Omental fat pad (tissue), 4 donors: ENCODE measurements around the gene DCC. TPM values are rescaled to one million over a fixed set of nuclear protein-coding genes. Genes with fewer than 3 reads are reported as not detected.

Experiments
- ATAC-seq: fragments of 150-250 bp; one replicate; pipeline ENCODE4 v1.9.1; 2016; ENCODE audit warnings: mild to moderate bottlenecking, moderate library complexity; ENCODE audit not compliant: low FRiP score
- DNase-seq: peaks from one replicate; pipeline ENCODE4 v3.0.0-alpha.2; 2019; ENCODE audit warnings: low spot score
- CTCF ChIP-seq, 3 donors: fragments of 450-650 bp; IDR thresholded peaks; one replicate each; pipeline ENCODE4 v1.5.1; 2016 to 2017; ENCODE audit warnings: antibody characterized with exemption in 3 of 3, mild to moderate bottlenecking in 3 of 3, moderate library complexity in 2 of 3
- total RNA-seq, 4 donors: library from RNA; depleted of rRNA; stranded (reverse); fragments of >200 nt; gene quantifications; one replicate each; pipeline ENCODE4 v1.1.0, GENCODE V29; 2016

DCC gene
- total RNA-seq, 4 donors from 2014 or later: 0.12 to 0.63 TPM; not detected in 2

DNA sequence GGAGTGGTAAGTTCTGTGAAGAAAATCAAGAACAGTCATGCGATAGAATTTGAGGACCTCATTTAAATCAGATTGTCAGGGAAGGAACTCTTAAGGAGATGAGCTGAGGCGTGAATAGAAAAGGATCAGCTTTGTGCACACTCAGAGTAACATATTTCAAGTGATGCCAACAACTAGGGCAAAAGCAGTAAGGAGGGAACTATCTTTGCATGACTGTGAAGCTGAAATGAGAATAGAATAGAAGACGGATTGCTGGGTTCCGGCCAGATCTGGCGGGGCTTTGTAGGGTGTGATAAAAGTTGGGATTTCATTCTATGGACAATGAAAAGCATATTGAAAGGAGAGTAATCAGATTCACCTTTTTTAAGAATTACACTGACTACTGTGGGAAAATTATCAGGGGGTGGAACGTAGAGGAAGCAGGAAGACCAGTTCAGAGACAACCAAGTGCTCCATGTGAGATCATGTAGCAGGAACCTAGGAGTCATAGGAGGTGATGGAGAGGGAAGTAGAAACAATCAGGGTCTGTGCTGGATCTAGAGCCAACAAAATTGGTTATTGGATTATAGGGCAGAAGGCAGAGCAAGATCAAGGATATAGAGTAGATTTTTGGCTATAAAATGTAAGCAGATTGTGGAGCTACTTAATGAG is 884.3 kb downstream of the DCC start:
- DNase-seq: no peak
- no peak for TF ChIP-seq CTCF (IDR thresholded peaks at IDR 0.05)

GRCh38 chr18:53225567-53226325 is 885.7 kb downstream of the DCC start:
- no peak for TF ChIP-seq CTCF (IDR thresholded peaks at IDR 0.05)
- ATAC-seq (no peak), DNase-seq (no peak)

More for the DNA sequence above, 884.3 kb downstream of the DCC start:
- ATAC-seq: no peak

DNA sequence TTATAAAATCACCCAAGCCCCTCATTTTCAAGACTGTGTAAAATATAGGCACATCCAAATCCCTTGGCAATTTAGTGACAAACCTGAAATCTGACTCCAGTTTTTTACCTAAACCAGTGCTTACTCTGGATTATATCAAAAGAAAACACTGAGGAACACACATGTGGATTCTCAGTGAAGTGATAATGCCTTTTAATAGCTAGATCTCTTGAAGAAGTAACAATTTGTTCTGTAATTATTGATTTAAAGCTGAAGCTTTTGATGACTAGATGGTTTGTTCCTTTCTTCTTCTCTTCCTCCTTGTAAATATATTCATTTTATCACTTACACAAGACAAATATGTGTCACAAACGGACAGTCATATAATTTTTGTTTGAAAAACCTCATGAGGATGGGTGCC is 894.6 kb downstream of the DCC start:
- ATAC-seq (no peak), DNase-seq (no peak)
- TF ChIP-seq CTCF (IDR thresholded peaks at IDR 0.05): no peak

GRCh38 chr18:53241161-53241560 is 901.2 kb downstream of the DCC start:
- TF ChIP-seq CTCF (IDR thresholded peaks at IDR 0.05): no peak
- ATAC-seq: no peak
- DNase-seq: no peak

GRCh38 chr18:53253789-53254188 is 913.8 kb downstream of the DCC start:
- ATAC-seq (no peak), DNase-seq (no peak)
- TF ChIP-seq CTCF (IDR thresholded peaks at IDR 0.05): no peak

DNA sequence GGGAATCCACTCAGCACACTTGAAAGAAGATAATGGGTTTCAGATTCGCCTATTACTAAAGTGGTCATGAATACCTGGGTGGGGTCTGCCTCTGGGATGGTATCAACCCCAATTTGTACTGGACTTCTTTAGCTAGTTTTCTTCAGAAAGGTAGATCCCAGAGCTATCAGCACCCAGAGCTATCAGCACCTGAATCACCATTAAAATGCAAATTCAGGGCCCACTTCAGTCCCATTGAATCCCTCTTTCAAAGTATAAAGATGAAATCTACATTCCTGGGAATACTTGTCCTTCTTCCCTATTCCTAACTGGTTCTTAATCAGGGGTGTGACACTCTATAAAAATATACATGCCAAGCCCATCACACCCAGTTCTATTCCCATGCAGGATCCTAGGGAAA is 914.3 kb downstream of the DCC start:
- DNase-seq: no peak
- no peak for TF ChIP-seq CTCF (IDR thresholded peaks at IDR 0.05)
- no peak for ATAC-seq

GRCh38 chr18:53261241-53261640 is 921.2 kb downstream of the DCC start:
- TF ChIP-seq CTCF (IDR thresholded peaks at IDR 0.05): no peak
- DNase-seq: no peak
- ATAC-seq: no peak
